GM12872 (cell line): ENCODE data around the gene GPR150.

Experiments
- CTCF ChIP-seq: IDR thresholded peaks from 3 replicates; pipeline ENCODE4 v1.5.1; 2011; ENCODE audit warnings: low read depth, mild to moderate bottlenecking, low read length, moderate library complexity; ENCODE audit not compliant: insufficient read depth

GPR150 gene

DNA sequence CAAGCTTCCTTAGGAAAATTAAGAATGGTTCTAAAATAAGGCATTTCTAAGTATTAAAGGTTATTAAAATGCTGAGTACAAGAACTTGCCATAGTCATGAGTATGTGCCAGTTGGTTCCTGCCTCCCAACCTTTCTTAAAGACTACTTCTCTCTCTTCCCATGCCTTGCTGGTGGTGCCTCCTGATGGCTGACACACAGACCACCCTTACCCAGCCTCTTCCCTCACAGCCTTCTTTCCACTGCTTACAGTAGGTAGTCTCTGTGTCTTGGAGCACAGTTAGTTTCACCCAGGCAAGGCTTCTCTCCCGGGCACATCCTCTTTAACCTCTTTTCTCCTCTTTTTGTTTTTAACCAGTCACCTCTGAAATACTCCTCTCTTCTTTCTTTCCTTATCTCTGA lies 20.6 kb upstream of the GPR150 start:
- TF ChIP-seq CTCF: no peak

DNA sequence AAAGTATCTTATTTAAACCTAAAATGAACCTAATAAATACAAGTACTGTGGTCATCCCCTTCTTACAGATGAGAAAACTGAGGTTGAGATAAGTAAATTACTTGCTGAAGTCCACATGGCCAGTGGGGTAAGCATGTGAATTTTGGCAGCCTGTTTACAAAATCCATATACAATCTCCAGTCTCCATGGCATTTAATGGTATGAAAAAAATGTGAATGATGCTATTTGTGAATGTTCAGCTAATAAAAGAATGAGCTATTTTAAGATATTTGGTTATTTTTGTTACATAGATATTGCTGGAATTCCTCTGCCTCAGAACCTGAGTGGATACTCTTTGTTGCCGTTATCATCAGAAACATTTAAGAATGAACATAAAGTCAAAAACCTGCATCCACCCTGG lies 19.3 kb upstream of the GPR150 start:
- no peak for TF ChIP-seq CTCF

DNA sequence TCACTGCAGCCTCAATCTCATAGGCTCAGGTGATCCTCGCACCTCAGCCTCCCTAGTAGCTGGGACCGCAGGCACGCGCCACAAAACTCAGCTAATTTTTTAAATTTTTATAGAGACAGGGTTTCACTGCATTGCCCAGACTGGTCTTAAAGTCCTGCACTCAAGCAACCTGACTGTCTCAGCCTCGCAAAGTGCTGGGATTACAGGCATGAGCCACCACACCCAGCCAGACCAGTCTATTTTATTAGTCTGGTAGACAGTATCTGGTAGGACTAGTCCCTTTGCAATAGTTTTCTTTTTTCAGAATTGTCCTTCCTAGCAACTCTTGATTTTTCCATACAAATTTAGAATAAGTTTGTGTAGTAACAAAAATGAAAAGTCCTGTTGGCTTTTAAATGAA lies 14.1 kb upstream of the GPR150 start:
- TF ChIP-seq CTCF: no peak

DNA sequence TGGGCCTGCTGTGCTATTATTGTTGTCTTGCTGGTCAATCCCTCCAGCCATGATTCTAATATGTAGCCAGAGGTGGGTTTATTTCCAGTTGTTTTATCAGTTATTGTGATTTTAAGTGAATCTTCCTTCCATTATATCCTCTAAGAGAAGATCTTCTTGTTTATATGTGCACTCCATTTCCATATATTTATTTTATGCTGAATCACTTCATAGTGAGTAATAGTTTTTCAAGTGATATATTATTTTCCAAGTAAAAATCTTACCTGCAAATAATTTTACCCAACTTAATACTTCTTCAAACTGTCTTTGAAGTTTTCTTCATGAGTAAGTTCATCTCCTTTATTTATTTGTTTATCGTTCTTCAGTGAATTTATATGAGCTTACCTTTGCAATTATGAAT lies 13.5 kb upstream of the GPR150 start:
- no peak for TF ChIP-seq CTCF

DNA sequence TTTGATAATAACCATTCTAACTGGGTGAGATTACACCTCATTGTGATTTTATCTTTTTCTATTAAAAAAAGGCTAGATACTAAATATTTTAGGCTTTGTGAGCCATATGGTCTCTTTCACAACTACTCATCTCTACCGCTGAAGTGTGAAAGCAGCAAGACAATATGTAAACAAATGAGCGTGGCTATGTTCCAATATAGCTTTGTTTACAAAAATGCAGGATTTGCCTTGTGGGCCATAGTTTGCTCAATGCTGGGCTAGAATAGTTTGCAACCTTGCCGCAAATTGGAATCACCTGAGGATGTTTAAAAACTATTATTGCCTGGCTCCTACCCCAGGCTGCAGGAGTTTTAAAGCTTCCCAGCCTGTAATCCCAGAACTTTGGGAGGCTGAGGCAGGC lies 10.2 kb upstream of the GPR150 start:
- TF ChIP-seq CTCF: no peak

GRCh38 chr5:95610546-95610945 lies 9.3 kb upstream of the GPR150 start:
- no peak for TF ChIP-seq CTCF

GRCh38 chr5:95611396-95611795 lies 8.5 kb upstream of the GPR150 start:
- no peak for TF ChIP-seq CTCF

- no peak for TF ChIP-seq CTCF
Measured at GRCh38 chr5:95613514-95613913, 6.4 kb upstream of the GPR150 start.
